ENCODE results near the gene PSEN1. TPM values are rescaled to one million over a fixed set of nuclear protein-coding genes. Genes with fewer than 3 reads are reported as not detected.
A peak's percentile ranks its signal among the peaks of the same experiment; 100 is the strongest.

Gene PSEN1
- polyA plus RNA-seq, 1 of the 3 experiments (the other 2 are of a cell fraction): 9.0 TPM

- ChIA-PET CTCF (no interaction called here), POLR2A (no interaction called here)
- H3F3A ChIP-seq (replicated peaks; ENCODE audit: insufficient read depth): no peaks in the 10 kb centered on the region
- no peaks in the 10 kb centered on the region for H3K79me2 ChIP-seq (ENCODE audit: insufficient read depth)
- H3K9ac ChIP-seq: no peak overlapping the region
- H3K27ac ChIP-seq (ENCODE audit: low read depth in 2 of 2, low read length in 1 of 2): no peak overlapping the region
- no peak overlapping the region for H3K4me2 ChIP-seq
- no peaks in the 10 kb centered on the region for H3K36me3 ChIP-seq (replicated peaks in 1 of 2; ENCODE audit: control insufficient read depth in 1 of 2, insufficient read depth in 2 of 2, low read length in 1 of 2)
- WGBS (ENCODE audit: low lambda C conversion rate): 77% methylated on average over 12 of the region's 30 CpGs
- TF ChIP-seq GABPA (IDR thresholded peaks at IDR 0.05; ENCODE audit: low read depth) (no peak), RFX5 (IDR thresholded peaks at IDR 0.05; ENCODE audit: low read length) (no peak), RAD21 (IDR thresholded peaks at IDR 0.05; ENCODE audit: low read length) (no peak), FOXJ3 (CRISPR knock-in tag; IDR thresholded peaks at IDR 0.05) (no peak), RCOR1 (IDR thresholded peaks at IDR 0.05; ENCODE audit: low read length) (no peak), ELF1 (IDR thresholded peaks at IDR 0.05) (no peak), RXRA (IDR thresholded peaks at IDR 0.05; ENCODE audit: borderline replicate concordance, low read depth) (no peak), MAX (IDR thresholded peaks at IDR 0.05; ENCODE audit: low read depth) (no peak), EZH2phosphoT487 (IDR thresholded peaks at IDR 0.05; ENCODE audit: borderline replicate concordance, low read depth) (no peak), TEAD4 (IDR thresholded peaks at IDR 0.05; ENCODE audit: borderline replicate concordance, insufficient read depth) (no peak), CHD2 (IDR thresholded peaks at IDR 0.05; ENCODE audit: low read length, partially characterized antibody) (no peak), MEF2A (IDR thresholded peaks at IDR 0.05; ENCODE audit: borderline replicate concordance, low read depth) (no peak), NFIC (IDR thresholded peaks at IDR 0.05; ENCODE audit: borderline replicate concordance) (no peak)
- TF ChIP-seq, protein P1, sequence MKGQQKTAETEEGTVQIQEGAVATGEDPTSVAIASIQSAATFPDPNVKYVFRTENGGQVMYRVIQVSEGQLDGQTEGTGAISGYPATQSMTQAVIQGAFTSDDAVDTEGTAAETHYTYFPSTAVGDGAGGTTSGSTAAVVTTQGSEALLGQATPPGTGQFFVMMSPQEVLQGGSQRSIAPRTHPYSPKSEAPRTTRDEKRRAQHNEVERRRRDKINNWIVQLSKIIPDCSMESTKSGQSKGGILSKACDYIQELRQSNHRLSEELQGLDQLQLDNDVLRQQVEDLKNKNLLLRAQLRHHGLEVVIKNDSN (IDR thresholded peaks at IDR 0.05; ENCODE audit: borderline replicate concordance, low read depth): no peak
- TF ChIP-seq, protein P2, sequence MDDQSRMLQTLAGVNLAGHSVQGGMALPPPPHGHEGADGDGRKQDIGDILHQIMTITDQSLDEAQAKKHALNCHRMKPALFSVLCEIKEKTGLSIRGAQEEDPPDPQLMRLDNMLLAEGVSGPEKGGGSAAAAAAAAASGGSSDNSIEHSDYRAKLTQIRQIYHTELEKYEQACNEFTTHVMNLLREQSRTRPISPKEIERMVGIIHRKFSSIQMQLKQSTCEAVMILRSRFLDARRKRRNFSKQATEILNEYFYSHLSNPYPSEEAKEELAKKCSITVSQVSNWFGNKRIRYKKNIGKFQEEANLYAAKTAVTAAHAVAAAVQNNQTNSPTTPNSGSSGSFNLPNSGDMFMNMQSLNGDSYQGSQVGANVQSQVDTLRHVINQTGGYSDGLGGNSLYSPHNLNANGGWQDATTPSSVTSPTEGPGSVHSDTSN (IDR thresholded peaks at IDR 0.05): no peak
- TF ChIP-seq, protein P3, sequence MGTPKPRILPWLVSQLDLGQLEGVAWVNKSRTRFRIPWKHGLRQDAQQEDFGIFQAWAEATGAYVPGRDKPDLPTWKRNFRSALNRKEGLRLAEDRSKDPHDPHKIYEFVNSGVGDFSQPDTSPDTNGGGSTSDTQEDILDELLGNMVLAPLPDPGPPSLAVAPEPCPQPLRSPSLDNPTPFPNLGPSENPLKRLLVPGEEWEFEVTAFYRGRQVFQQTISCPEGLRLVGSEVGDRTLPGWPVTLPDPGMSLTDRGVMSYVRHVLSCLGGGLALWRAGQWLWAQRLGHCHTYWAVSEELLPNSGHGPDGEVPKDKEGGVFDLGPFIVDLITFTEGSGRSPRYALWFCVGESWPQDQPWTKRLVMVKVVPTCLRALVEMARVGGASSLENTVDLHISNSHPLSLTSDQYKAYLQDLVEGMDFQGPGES (IDR thresholded peaks at IDR 0.05; ENCODE audit: low read depth, low read length): no peak
- H3K27me3 ChIP-seq (ENCODE audit: insufficient read depth): no peaks in the 10 kb centered on the region
- DNase-seq: peak; percentile 27
- H3K4me3 ChIP-seq (ENCODE audit: low read depth in 2 of 2, low read length in 1 of 2): no peak overlapping the region
- no peak overlapping the region for H2AFZ ChIP-seq (ENCODE audit: low read depth)
- no peaks in the 10 kb centered on the region for H3K4me1 ChIP-seq (ENCODE audit: control insufficient read depth in 1 of 2, insufficient read depth in 2 of 2, low read depth in 1 of 2, low read length in 1 of 2)
- no peaks in the 10 kb centered on the region for H4K20me1 ChIP-seq (ENCODE audit: insufficient read depth)
- no peaks in the 10 kb centered on the region for H3K9me3 ChIP-seq
- H3K9me2 ChIP-seq: no peaks in the 10 kb centered on the region
Observed at GRCh38 chr14:73251516-73252215, 115.4 kb downstream of the PSEN1 start.
